ENCODE measurements around the gene CA12.

DNA sequence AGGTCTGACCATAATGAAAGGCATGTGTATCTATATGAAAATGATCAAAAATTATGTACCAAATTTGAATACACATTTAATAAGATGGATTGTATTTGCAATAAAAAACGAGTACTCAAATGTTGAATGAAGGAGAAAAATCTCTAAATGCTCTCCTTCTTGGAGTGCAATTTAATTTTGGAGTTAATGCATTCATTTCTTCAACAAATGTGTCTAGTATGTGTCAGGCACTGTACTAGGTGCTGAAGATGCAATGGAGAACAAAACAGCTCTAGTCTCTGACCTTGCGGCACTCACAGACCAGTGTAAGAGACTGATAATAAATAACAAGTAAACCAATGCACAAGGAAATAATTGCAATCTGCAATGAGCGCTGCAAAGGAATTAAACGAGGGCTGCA is 28.8 kb downstream of the CA12 start:
- TF ChIP-seq, protein P1, sequence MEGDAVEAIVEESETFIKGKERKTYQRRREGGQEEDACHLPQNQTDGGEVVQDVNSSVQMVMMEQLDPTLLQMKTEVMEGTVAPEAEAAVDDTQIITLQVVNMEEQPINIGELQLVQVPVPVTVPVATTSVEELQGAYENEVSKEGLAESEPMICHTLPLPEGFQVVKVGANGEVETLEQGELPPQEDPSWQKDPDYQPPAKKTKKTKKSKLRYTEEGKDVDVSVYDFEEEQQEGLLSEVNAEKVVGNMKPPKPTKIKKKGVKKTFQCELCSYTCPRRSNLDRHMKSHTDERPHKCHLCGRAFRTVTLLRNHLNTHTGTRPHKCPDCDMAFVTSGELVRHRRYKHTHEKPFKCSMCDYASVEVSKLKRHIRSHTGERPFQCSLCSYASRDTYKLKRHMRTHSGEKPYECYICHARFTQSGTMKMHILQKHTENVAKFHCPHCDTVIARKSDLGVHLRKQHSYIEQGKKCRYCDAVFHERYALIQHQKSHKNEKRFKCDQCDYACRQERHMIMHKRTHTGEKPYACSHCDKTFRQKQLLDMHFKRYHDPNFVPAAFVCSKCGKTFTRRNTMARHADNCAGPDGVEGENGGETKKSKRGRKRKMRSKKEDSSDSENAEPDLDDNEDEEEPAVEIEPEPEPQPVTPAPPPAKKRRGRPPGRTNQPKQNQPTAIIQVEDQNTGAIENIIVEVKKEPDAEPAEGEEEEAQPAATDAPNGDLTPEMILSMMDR (IDR thresholded peaks at IDR 0.05), result no peak
- TF ChIP-seq POLR2A (IDR thresholded peaks at IDR 0.05), result no peak
